Measurements from ENCODE around the gene ERGIC2. TPM values are rescaled to one million over a fixed set of nuclear protein-coding genes. Genes with fewer than 3 reads are reported as not detected.

Gene ERGIC2
- total and polyA plus RNA-seq, 8 donors = 19.7 to 66.2 (median 39.6) TPM

GRCh38 chr12:29306682-29307081 is 74.3 kb downstream of the ERGIC2 start:
- FAIRE-seq (no peak), ATAC-seq (no peak), DNase-seq (no peak)
- 46 to 65% methylated on average over 2 of the region's 2 CpGs for WGBS, 2 donors
- intact Hi-C loops (cut with DNase I) = no loop called here
- H3K4me1 ChIP-seq = no peaks in the 10 kb centered on the region
- no peaks in the 10 kb centered on the region for H3K27me3 ChIP-seq
- TF ChIP-seq CTCF (IDR thresholded peaks at IDR 0.05) = no peak
- no peak overlapping the region for H3K4me3 ChIP-seq
- H3K27ac ChIP-seq = no peak overlapping the region
- no peaks in the 10 kb centered on the region for H3K9me3 ChIP-seq
- no peaks in the 10 kb centered on the region for H3K36me3 ChIP-seq

- Histone ChIP-seq H3K9me3 (no peaks in the 10 kb centered on the region), H3K4me1 (no peaks in the 10 kb centered on the region), H3K27me3 (no peaks in the 10 kb centered on the region), H3K36me3 (no peaks in the 10 kb centered on the region), H3K27ac (no peak overlapping the region), H3K4me3 (no peak overlapping the region)
- DNase-seq = no peak
- no peak for FAIRE-seq
- WGBS, 2 donors = 45 to 80% methylated on average over 2 of the region's 2 CpGs
- intact Hi-C loops (cut with DNase I) = no loop called here
- no peak for TF ChIP-seq CTCF (IDR thresholded peaks at IDR 0.05)
- no peak for ATAC-seq
Measured at GRCh38 chr12:29306266-29306665, 74.7 kb downstream of the ERGIC2 start.

- no peak for TF ChIP-seq CTCF (IDR thresholded peaks at IDR 0.05)
- ATAC-seq (no peak), DNase-seq (no peak), FAIRE-seq (no peak)
- intact Hi-C loops (cut with DNase I) = no loop called here
- no peaks in the 10 kb centered on the region for H3K27me3 ChIP-seq
- no peaks in the 10 kb centered on the region for H3K4me1 ChIP-seq
- H3K9me3 ChIP-seq = no peaks in the 10 kb centered on the region
- no peak overlapping the region for H3K27ac ChIP-seq
- H3K36me3 ChIP-seq = no peaks in the 10 kb centered on the region
- H3K4me3 ChIP-seq = no peak overlapping the region
Measured at GRCh38 chr12:29304388-29304787, 76.6 kb downstream of the ERGIC2 start.

- TF ChIP-seq CTCF (IDR thresholded peaks at IDR 0.05) = no peak
- intact Hi-C loops (cut with DNase I) = no loop called here
- Histone ChIP-seq H3K27me3 (no peaks in the 10 kb centered on the region), H3K27ac (no peak overlapping the region), H3K9me3 (no peaks in the 10 kb centered on the region), H3K4me3 (no peak overlapping the region), H3K36me3 (no peaks in the 10 kb centered on the region), H3K4me1 (no peaks in the 10 kb centered on the region)
- WGBS, 2 donors = 92% methylated on average over 3 of the region's 3 CpGs
- no peak for ATAC-seq
- DNase-seq = no peak
- FAIRE-seq = no peak
Measured at GRCh38 chr12:29301114-29301513, 79.9 kb downstream of the ERGIC2 start.

- Histone ChIP-seq H3K27ac (no peak overlapping the region), H3K36me3 (no peaks in the 10 kb centered on the region), H3K27me3 (no peaks in the 10 kb centered on the region), H3K4me3 (no peak overlapping the region), H3K9me3 (no peaks in the 10 kb centered on the region), H3K4me1 (no peaks in the 10 kb centered on the region)
- ATAC-seq = no peak
- DNase-seq = no peak
- WGBS, 2 donors = 67 to 87% methylated on average over 2 of the region's 2 CpGs
- intact Hi-C loops (cut with DNase I) = no loop called here
- TF ChIP-seq CTCF (IDR thresholded peaks at IDR 0.05) = no peak
- FAIRE-seq = no peak
Measured at GRCh38 chr12:29299633-29300032, 81.3 kb downstream of the ERGIC2 start.

Data from pancreas (tissue), 10 donors.